Mesenteric fat pad (tissue), 1 donor: ENCODE results near the gene TNFAIP3. TPM values are rescaled to one million over a fixed set of nuclear protein-coding genes. Genes with fewer than 3 reads are reported as not detected.

Experiments
- DNase-seq: peaks from one replicate; pipeline ENCODE4 v3.0.0-alpha.2; 2020; ENCODE audit warnings: low spot score
- total RNA-seq: library from RNA; stranded (reverse); fragmentation: NEBNext Ultra II Directional; extraction: Animal tissue kit (Norgen Biotek cat#: 25700); gene quantifications from one replicate; pipeline ENCODE4 v1.2.1, GENCODE V29; 2021
- donor health status: DM: yes; HTN: yes; CAD: no.

TNFAIP3 gene
- total RNA-seq, 1 donor from 2014 or later = 187 TPM

DNA sequence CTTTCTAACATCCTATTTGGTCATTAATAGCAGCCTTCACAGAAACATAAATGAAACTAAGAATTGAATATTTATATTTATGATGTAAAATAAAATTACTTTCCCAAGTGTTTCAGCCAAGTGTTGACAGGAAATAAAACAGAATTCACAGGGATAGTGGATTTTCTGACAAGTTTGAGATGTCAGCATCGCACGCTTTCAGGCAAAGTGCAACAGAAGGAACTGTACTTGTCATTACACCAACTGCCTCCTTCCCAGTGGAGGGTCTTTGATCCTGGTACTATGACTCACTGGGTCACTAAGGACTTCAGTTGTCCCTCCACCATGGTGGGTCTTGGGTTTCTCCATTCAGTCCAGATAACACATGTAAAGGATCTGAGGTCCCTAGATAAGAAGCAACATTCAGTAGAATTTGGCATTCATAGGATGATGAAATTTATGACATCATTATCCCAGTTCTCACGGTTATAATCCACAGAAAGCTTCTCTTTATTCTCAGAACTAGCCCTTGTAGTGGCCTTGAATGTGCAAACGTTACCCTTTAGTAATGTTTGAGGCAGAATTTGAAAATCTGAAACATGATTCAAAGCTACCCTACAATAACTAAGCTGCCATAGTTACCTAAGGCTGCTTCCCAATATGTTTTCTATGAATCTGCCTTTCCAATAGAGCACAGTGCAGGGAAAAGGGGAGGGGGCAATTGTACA lies 3.8 kb upstream of the TNFAIP3 start:
- DNase-seq = no peak

DNA sequence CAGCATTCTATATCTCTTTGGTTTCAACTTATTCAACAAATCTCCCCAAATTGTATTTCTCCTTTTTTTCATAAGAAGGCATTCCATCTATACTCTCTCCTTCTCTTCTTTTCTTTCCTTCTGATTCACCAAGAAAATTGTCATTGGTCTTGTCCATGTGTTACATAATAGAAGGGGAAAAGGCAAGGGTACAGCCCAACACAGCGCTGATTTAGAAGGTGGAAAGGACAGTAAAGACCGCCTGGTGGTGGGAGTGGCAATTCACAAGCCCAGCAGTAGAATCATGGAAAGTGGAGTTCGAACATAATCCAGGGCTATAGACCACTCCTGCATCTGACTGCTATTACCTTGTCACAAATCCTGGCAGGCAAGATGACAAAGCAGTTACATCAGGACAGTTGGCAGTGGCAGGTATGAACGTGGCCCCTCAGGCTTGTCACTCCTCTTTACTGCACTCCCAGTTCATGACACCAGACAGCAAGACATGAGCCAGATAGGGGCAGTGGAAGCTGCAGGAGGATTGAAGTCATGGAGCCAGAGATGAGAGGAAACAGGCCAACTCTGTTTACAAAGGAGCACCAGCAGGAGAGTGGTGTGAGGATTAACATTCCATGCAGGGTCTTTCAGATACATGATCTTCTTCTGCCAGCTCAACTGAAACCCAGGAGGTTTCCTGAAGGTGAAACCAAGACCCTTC lies 2.1 kb upstream of the TNFAIP3 start:
- no peak for DNase-seq

DNA sequence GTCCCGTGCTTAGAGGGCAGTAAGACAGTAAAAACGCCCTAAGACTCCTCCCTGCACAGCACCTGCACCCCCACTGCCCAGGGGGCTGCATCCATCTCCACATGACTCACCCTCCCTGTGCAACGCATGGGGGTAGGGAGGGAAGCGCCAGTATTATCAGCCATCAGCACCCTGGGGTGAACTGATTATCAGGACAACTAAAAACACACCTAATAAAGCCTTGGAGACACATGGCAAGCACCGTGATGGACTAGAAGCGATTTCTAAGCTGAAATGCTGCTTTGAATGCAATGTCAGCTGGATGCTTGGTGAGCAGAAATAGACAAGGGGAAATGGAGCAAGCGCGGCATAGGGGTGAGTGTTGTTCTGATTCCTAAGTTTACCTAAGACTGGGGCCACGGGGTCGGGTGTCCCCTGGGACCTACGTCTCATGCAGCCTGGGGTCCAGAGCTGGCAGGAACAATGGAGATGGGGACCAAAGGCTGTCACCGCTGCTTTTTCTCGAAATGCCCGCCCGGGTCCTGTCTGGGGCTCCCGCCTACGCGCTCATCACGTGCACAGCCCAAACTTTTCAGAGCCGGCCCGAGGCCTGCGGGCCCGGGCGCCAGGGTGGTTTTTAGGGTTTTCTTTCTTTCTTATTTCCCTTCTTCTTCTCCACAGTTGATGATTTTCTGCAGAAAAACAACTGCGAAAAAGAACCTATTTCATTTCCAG lies 702 bp upstream of the TNFAIP3 start:
- no peak for DNase-seq

DNA sequence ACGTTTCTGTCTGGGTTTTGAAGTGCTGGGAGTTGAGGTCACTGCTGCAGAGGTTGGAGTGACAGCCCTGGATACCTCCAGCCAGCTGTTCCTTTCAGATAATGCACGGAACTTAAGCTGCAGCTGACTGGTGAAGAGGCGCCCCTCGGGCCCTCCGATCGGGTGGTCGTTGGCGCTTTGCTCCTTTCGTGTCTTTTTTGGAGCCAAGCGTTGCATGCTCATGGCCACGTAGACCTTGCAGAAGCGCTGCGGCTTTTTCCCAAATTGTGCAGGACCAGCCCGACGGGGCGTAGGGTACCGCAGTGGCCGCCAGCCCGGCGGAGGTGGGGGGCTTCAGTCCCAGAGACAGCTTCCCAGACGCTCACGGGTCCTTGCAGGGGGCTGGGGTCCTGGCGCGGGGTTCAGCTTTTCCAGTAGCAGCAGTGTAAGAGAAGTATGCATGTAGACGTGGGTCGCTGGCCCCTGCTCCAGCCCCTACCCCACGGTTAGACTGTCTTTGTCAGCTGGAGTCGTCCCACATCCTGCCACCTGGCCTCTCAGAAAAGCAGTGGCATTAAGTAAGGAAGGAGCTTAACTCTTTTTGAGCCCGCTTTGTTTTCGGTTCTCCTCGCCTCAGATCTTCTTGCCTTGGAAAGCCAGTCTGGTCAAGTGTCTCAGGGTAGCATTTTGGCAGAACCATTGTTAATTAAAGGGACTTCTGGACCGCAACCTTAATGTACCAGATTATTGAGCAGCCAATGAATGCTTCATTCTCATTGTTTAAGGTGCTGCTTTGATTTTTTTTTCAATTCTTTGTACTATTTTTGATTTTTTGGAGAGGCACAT lies 838 bp downstream of the TNFAIP3 start:
- DNase-seq = no peak

GRCh38 chr6:137868721-137869548 lies 1.9 kb downstream of the TNFAIP3 start:
- DNase-seq = no peak

GRCh38 chr6:137869549-137870307 lies 2.7 kb downstream of the TNFAIP3 start:
- no peak for DNase-seq

GRCh38 chr6:137870308-137870644 lies 3.2 kb downstream of the TNFAIP3 start:
- no peak for DNase-seq

- no peak for DNase-seq
These were observed 3.7 kb downstream of the TNFAIP3 start for GRCh38 chr6:137870744-137871247.

- DNase-seq = no peak
These were observed 4.2 kb downstream of the TNFAIP3 start for GRCh38 chr6:137871291-137871690.

DNA sequence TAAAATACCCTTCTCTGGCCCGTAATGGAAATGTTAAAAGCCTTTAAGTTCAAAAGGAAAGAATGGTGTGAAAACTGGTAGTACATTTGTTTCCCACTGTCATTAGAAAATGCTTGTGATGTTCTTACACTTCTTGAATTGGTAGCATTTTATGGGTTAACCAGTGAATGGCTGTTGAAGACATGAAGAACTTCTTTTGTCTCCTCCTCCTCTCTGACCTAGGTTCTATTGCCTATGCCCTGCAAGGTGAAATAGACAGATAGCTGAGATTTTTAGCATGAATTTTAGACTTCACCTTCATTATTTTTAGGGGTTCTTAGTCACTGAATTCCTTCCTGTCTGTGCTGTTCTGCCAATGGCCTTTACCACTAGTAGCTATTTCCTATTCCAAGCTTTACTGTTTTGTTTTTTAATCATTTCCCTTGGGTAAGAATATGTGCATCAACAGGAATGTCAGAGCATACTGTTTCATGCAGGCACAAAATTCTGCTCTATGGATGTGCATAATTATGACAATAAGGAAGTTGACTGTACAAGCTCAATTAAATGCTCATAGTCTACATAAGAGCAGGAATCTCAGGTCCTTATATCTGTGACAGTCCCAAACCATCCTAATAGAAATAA lies 4.9 kb downstream of the TNFAIP3 start:
- DNase-seq = no peak

DNA sequence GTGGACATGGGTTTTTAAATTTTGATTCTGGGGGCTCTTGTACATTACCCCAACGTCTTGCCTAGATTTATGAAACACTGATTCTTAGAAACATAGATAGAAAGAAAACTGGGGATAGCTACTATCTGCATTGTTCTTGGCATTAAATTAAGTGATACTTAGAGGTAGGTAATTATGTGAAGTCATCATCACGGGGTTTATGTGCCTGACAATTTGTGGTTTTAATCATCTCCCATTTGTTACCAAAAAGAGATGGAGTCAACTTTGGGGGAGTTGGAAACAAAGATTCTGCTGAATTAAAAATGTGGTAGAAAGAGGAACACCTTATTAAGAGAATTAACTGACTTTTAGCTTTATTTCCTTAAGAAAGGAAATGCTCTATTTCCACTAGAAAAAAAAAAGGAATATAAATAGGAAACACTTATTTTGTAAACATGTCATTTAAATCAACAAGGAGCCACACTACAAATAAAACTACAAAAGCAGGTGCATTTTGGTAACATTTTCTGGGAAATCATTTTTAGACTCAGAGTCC lies 5.6 kb downstream of the TNFAIP3 start:
- no peak for DNase-seq

- no peak for DNase-seq
These were observed 6.3 kb downstream of the TNFAIP3 start for GRCh38 chr6:137873273-137873762.

- no peak for DNase-seq
These were observed 7.4 kb downstream of the TNFAIP3 start for GRCh38 chr6:137874204-137875057.

- no peak for DNase-seq
These were observed 8.0 kb downstream of the TNFAIP3 start for GRCh38 chr6:137875058-137875520.

DNA sequence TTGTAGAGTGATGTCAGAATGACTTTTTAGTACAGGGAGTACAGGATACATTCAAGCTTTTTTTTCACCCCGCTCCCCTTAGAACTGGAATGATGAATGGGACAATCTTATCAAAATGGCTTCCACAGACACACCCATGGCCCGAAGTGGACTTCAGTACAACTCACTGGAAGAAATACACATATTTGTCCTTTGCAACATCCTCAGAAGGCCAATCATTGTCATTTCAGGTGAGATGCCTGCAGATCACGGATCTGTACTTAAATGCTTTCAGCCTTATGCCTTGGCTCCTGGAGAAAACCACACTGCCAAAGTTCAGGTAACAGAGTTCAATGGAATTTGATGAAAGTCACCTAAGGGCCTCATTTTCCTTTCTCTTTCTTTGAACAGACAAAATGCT lies 8.5 kb downstream of the TNFAIP3 start:
- DNase-seq = no peak

DNA sequence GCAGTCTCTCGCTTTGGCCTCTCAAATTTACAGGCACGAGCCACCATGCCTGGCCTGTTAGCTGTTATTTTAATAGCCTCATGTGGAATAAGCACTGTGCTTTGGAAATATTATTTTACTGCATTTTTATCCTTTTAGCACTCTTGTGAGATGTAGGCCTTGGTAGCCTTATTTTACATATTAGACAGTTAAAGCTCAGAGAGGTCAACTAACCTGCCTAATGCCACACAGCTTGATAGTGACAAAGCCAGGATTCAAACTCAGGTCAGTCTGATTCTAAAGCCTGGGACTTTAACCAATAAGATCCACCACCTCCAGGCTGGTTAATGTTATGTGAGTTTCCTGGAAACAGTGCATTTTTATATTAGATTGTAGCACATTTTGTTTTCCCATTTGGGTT lies 9.5 kb downstream of the TNFAIP3 start:
- no peak for DNase-seq

DNA sequence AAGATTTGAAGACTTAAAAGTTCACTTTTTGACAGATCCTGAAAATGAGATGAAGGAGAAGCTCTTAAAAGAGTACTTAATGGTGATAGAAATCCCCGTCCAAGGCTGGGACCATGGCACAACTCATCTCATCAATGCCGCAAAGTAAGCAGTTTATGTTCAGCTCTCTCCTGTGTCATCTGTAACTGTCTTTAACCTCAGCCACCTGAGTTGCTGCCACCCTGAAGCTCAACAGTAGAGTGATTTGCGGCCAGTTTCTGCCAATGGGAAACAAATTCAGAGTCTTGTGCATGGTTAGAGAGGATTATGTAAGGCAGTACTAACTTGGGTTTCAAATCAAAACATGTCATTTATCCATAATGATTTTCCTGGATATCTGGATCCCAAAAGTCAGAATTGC lies 10.1 kb downstream of the TNFAIP3 start:
- no peak for DNase-seq

DNA sequence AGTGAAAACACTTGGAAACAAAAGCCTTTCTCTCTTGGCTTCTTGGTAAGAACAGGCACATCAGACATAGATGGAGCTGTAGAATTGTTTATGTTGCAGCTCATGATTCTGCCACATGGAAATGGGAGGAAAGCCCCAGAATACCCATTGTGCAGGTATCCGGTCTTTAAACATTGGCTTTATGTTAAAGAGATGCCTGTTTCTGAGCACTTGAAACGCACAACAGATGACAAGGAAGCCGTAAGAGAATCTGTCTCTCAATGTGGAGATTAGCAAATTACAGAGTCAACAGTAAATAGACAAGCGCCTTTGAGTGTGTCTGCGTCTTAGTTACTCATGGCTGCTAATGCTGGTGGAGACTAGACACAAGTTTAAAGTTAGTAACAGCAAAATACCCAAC lies 10.5 kb downstream of the TNFAIP3 start:
- no peak for DNase-seq
